Measurements from ENCODE around the gene SMIM38. TPM values are rescaled to one million over a fixed set of nuclear protein-coding genes. Genes with fewer than 3 reads are reported as not detected.

The SMIM38 gene
- total RNA-seq, 1 donor from 2014 or later, result 0.65 TPM

DNA sequence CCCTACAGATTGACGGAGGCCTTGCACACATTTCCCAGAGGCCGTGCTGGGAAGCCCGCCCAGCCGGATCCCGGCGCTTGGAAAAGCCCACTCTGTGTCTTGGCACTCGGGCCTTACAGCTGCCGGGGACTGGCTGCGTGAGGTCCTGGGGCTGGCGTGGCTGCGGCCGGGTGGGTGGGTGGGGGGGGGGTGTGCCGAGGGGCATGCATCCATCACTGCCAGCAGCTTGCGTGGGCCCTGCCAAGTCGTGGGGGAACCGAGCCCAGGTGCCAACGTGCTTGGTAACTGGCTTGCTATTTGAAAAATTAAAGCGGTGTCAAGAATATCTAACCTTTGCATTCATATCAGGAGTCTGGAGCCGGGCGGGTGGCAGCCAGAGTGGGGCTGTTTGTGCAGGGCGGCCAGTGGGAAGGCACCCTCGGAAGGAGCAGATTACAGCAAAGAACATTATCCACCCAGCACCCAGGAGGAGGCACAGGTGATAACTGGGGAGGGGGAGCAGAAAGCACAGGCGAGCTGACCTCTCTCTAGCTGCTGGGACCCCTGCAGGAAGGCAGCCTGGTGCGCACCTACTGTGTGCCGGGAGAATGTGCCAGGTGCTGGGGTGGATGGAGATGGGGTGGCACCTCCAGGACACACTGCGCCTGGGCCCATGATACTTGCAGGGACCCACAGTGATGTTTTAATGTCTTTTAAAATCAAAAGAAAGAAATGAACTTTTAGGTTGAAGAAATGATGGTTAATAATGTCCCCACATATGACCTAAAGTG, 28.5 kb upstream of the SMIM38 start:
- Mint-ChIP-seq H3K4me3 (ENCODE audit: low read depth) (no peak overlapping the region), H3K36me3 (ENCODE audit: insufficient read depth) (peaks cover 5% of the 10 kb centered on the region)

GRCh38 chr11:69127884-69128283, 27.9 kb upstream of the SMIM38 start:
- Mint-ChIP-seq H3K4me1 (ENCODE audit: low read depth) (peaks cover 11% of the 10 kb centered on the region), H3K27ac (no peak overlapping the region), H3K36me3 (ENCODE audit: insufficient read depth) (peaks cover 5% of the 10 kb centered on the region), H3K4me3 (ENCODE audit: low read depth) (no peak overlapping the region), H3K9me3 (ENCODE audit: low read depth) (peaks cover 10% of the 10 kb centered on the region), H3K27me3 (no peaks in the 10 kb centered on the region)
- TF ChIP-seq, protein P1, sequence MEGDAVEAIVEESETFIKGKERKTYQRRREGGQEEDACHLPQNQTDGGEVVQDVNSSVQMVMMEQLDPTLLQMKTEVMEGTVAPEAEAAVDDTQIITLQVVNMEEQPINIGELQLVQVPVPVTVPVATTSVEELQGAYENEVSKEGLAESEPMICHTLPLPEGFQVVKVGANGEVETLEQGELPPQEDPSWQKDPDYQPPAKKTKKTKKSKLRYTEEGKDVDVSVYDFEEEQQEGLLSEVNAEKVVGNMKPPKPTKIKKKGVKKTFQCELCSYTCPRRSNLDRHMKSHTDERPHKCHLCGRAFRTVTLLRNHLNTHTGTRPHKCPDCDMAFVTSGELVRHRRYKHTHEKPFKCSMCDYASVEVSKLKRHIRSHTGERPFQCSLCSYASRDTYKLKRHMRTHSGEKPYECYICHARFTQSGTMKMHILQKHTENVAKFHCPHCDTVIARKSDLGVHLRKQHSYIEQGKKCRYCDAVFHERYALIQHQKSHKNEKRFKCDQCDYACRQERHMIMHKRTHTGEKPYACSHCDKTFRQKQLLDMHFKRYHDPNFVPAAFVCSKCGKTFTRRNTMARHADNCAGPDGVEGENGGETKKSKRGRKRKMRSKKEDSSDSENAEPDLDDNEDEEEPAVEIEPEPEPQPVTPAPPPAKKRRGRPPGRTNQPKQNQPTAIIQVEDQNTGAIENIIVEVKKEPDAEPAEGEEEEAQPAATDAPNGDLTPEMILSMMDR (IDR thresholded peaks at IDR 0.05; ENCODE audit: unreplicated experiment), result no peak
- DNase-seq (ENCODE audit: low spot score, unreplicated experiment), result no peak

More for the DNA sequence above, 28.5 kb upstream of the SMIM38 start:
- Mint-ChIP-seq H3K27ac (no peak overlapping the region), H3K9me3 (ENCODE audit: low read depth) (peaks cover 10% of the 10 kb centered on the region), H3K4me1 (ENCODE audit: low read depth) (peaks cover 17% of the 10 kb centered on the region), H3K27me3 (no peaks in the 10 kb centered on the region)
- no peak for DNase-seq (ENCODE audit: low spot score, unreplicated experiment)
- TF ChIP-seq, protein P1 (IDR thresholded peaks at IDR 0.05; ENCODE audit: unreplicated experiment), result no peak

GRCh38 chr11:69129053-69129452, 26.7 kb upstream of the SMIM38 start:
- H3K27ac Mint-ChIP-seq, result no peak overlapping the region
- H3K9me3 Mint-ChIP-seq (ENCODE audit: low read depth), result peaks cover 21% of the 10 kb centered on the region
- no peaks in the 10 kb centered on the region for H3K27me3 Mint-ChIP-seq
- H3K36me3 Mint-ChIP-seq (ENCODE audit: insufficient read depth), result peaks cover 11% of the 10 kb centered on the region
- DNase-seq (ENCODE audit: low spot score, unreplicated experiment), result no peak
- TF ChIP-seq, protein P1 (IDR thresholded peaks at IDR 0.05; ENCODE audit: unreplicated experiment), result no peak
- peaks cover 5% of the 10 kb centered on the region for H3K4me1 Mint-ChIP-seq (ENCODE audit: low read depth)
- no peak overlapping the region for H3K4me3 Mint-ChIP-seq (ENCODE audit: low read depth)

GRCh38 chr11:69129647-69130046, 26.1 kb upstream of the SMIM38 start:
- Mint-ChIP-seq H3K4me3 (ENCODE audit: low read depth) (no peak overlapping the region), H3K9me3 (ENCODE audit: low read depth) (peaks cover 23% of the 10 kb centered on the region), H3K27me3 (no peaks in the 10 kb centered on the region), H3K4me1 (ENCODE audit: low read depth) (peaks cover 7% of the 10 kb centered on the region), H3K36me3 (ENCODE audit: insufficient read depth) (peaks cover 12% of the 10 kb centered on the region), H3K27ac (no peak overlapping the region)
- DNase-seq (ENCODE audit: low spot score, unreplicated experiment), result no peak
- TF ChIP-seq, protein P1 (IDR thresholded peaks at IDR 0.05; ENCODE audit: unreplicated experiment), result no peak

DNA sequence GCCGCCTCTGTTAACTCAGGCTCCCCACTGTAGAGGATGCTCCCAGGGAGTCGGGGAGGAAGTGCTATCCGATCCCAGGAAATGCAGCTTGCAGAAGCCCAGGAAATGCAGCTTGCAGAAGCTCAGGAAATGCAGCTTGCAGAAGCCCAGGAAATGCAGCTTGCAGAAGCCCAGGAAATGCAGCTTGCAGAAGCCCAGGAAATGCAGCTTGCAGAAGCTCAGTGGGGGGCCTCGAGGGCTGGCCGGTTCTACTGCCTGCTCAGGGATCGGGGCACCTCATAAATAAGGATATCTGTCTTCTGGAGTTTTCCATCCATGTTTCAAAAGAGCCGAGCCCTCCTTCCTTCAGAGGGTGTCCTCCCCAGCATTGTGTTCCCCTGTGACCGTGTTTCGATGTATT, 25.1 kb upstream of the SMIM38 start:
- peaks cover 23% of the 10 kb centered on the region for H3K9me3 Mint-ChIP-seq (ENCODE audit: low read depth)
- DNase-seq (ENCODE audit: low spot score, unreplicated experiment), result no peak
- H3K4me3 Mint-ChIP-seq (ENCODE audit: low read depth), result no peak overlapping the region
- H3K36me3 Mint-ChIP-seq (ENCODE audit: insufficient read depth), result peaks cover 12% of the 10 kb centered on the region
- H3K27me3 Mint-ChIP-seq, result no peaks in the 10 kb centered on the region
- H3K27ac Mint-ChIP-seq, result no peak overlapping the region
- peaks cover 12% of the 10 kb centered on the region for H3K4me1 Mint-ChIP-seq (ENCODE audit: low read depth)
- TF ChIP-seq, protein P1 (IDR thresholded peaks at IDR 0.05; ENCODE audit: unreplicated experiment), result no peak

All from progenitor cell of endocrine pancreas (in vitro differentiated cells).